Activated T-cell treated with anti-CD3 and anti-CD28 coated beads, Interleukin-2, amount 50 U/mL, for 24 hours (primary cell): ENCODE measurements around the gene CNOT11.

ENCODE experiments used
- DNase-seq: peaks from one replicate; pipeline ENCODE4 v3.0.0-alpha.2; 2020
- H3K27ac Mint-ChIP-seq: 2 replicates; pipeline ENCODE4 v1.8.0; 2020; ENCODE audit warnings: mild to moderate bottlenecking, mixed read lengths
- H3K27me3 Mint-ChIP-seq: 2 replicates; pipeline ENCODE4 v1.8.0; 2020; ENCODE audit warnings: mixed read lengths
- H3K36me3 Mint-ChIP-seq: 2 replicates; pipeline ENCODE4 v1.8.0; 2020; ENCODE audit warnings: low read depth, mixed read lengths
- H3K4me1 Mint-ChIP-seq: 2 replicates; pipeline ENCODE4 v1.8.0; 2020; ENCODE audit warnings: low read depth, mixed read lengths
- H3K4me3 Mint-ChIP-seq: 2 replicates; pipeline ENCODE4 v1.8.0; 2020; ENCODE audit warnings: mild to moderate bottlenecking, moderate library complexity, mixed read lengths
- H3K9me3 Mint-ChIP-seq: 2 replicates; pipeline ENCODE4 v1.8.0; 2020; ENCODE audit warnings: mixed read lengths

Gene CNOT11

DNA sequence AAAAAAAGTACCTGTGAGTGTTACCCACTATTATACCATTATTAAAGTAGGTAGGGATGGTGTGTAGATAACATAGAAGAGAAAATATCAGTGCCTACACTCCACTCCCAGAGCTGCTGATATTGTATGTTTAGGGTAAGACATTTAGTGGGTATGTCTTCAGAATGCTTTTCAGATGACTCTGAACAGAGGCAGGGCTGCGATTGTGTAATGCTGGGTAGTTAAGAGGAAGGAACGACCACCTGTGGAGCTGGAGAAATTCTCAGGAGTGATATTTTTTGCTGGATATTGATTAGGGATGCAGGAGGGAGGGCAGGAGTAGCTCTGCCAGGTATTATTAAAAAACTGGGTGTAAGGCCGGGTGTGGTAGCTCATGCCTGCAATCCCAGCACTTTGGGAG is 2.8 kb downstream of the CNOT11 start:
- H3K4me1 Mint-ChIP-seq: peaks cover 69% of the 10 kb centered on the region
- peak overlapping the region; percentile 65 for H3K27ac Mint-ChIP-seq
- no peak for DNase-seq
- H3K27me3 Mint-ChIP-seq: no peaks in the 10 kb centered on the region
- H3K9me3 Mint-ChIP-seq: no peaks in the 10 kb centered on the region
- H3K36me3 Mint-ChIP-seq: peaks cover 65% of the 10 kb centered on the region
- peak overlapping the region; percentile 15 for H3K4me3 Mint-ChIP-seq

DNA sequence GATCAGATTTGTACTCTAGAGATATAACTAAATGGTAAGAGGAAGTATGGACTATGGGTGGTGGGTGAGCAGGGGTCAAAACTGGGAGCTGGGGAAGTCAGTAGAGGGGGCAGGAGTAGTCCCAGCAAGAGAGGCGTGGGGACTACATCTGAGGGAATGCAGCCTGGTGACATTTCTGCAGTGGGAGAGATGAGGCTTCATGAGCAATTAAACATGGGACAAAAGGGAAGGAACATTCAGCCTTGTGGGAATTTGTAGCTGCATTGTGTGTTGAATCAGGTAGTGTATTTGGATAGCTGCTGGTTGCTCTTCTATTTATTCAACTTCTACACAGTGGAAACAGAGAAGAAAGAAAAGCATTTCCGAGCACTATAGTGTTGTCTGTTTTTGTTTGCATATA is 3.6 kb downstream of the CNOT11 start:
- DNase-seq: no peak
- Mint-ChIP-seq H3K27ac (peak overlapping the region; percentile 65), H3K4me1 (peaks cover 69% of the 10 kb centered on the region), H3K9me3 (no peaks in the 10 kb centered on the region), H3K36me3 (peaks cover 73% of the 10 kb centered on the region), H3K27me3 (no peaks in the 10 kb centered on the region), H3K4me3 (peak overlapping the region; percentile 15)

- peaks cover 85% of the 10 kb centered on the region for H3K36me3 Mint-ChIP-seq
- no peak for DNase-seq
- no peak overlapping the region for H3K4me3 Mint-ChIP-seq
- H3K9me3 Mint-ChIP-seq: no peaks in the 10 kb centered on the region
- peaks cover 66% of the 10 kb centered on the region for H3K4me1 Mint-ChIP-seq
- peak overlapping the region; percentile 47 for H3K27ac Mint-ChIP-seq
- no peaks in the 10 kb centered on the region for H3K27me3 Mint-ChIP-seq
Observed at GRCh38 chr2:101258804-101259203, 6.1 kb downstream of the CNOT11 start.

DNA sequence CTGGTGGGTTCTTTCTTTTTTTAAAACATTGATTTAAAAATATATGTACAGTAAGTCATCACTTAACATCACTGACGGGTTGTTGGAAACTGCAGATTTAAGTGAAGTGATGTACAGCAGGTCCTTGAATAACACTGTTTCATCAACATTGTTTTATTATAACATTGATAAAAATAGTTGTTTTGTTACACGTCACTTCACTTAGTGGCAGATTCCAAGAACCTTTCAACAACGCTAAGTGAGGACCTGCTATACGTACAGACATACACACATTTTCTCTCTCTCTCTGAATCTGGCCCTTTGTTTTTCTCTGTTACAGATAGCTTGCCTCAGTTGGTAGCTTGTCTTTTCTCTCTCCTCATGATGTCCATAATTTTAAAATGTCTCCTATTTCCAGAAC is 9.5 kb downstream of the CNOT11 start:
- Mint-ChIP-seq H3K4me1 (peaks cover 58% of the 10 kb centered on the region), H3K27me3 (no peaks in the 10 kb centered on the region), H3K9me3 (no peaks in the 10 kb centered on the region), H3K27ac (peak overlapping the region; percentile 58), H3K4me3 (no peak overlapping the region), H3K36me3 (peaks cover 86% of the 10 kb centered on the region)
- no peak for DNase-seq

DNA sequence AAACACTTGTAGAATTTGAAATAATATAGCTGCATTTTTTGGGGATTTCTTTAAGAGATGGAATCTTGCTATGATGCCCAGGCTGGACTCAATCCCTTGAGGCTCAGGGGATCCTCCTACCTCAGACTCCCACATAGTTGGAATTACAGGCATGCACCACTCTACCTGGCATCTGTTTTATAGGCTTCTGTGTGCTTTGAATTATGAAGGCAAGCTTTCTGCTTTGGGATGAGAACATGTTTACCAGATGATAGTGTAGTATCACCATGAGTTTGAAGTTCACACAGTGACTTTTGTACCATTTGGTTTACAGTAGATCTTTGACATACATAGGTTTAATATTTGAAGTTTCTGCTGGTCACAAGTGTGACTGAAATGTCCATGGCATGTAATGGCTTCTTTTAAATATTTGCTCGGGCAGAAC is 10.7 kb downstream of the CNOT11 start:
- peak overlapping the region; percentile 4 for H3K27ac Mint-ChIP-seq
- no peak for DNase-seq
- peaks cover 89% of the 10 kb centered on the region for H3K36me3 Mint-ChIP-seq
- H3K4me3 Mint-ChIP-seq: no peak overlapping the region
- peaks cover 57% of the 10 kb centered on the region for H3K4me1 Mint-ChIP-seq
- H3K9me3 Mint-ChIP-seq: no peaks in the 10 kb centered on the region
- H3K27me3 Mint-ChIP-seq: no peaks in the 10 kb centered on the region

- H3K27me3 Mint-ChIP-seq: no peaks in the 10 kb centered on the region
- no peak for DNase-seq
- H3K36me3 Mint-ChIP-seq: peaks cover 89% of the 10 kb centered on the region
- no peaks in the 10 kb centered on the region for H3K9me3 Mint-ChIP-seq
- H3K27ac Mint-ChIP-seq: peak overlapping the region; percentile 81
- H3K4me1 Mint-ChIP-seq: peaks cover 53% of the 10 kb centered on the region
- H3K4me3 Mint-ChIP-seq: no peak overlapping the region
Observed at GRCh38 chr2:101264360-101264939, 11.8 kb downstream of the CNOT11 start.

DNA sequence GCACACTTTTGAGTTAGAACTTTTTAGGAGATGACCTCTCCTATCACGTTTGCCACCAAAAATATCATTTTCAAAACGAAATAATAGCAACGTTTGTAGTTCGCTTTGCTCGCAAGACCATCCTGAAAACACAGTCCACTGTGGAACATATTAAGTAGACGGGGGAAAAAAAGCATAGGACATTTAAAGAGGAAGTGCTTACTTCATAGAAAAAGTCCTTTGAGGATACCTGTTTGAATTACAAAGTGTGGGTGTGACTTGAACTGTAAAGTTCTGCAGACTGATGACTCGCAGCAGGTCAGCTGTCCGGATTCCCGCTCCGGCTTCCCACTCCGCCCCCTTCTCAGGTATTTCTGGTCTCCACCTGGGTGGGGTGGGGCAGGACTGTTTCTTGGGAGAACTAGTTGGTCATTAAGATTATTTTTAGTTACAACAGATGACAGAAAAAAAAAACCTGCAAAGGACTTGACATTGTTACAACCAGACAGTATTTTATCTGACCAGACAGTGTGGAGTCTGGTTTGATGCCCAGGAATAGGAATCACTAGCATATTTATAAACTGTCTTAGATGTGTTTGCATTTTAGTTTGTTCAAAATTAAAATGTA is 13.3 kb downstream of the CNOT11 start:
- Mint-ChIP-seq H3K27me3 (no peaks in the 10 kb centered on the region), H3K4me1 (peaks cover 57% of the 10 kb centered on the region), H3K4me3 (no peak overlapping the region), H3K27ac (peak overlapping the region; percentile 81), H3K36me3 (peaks cover 92% of the 10 kb centered on the region), H3K9me3 (no peaks in the 10 kb centered on the region)
- DNase-seq: no peak

GRCh38 chr2:101267671-101268656 is 15.3 kb downstream of the CNOT11 start:
- peaks cover 69% of the 10 kb centered on the region for H3K4me1 Mint-ChIP-seq
- H3K27ac Mint-ChIP-seq: peak overlapping the region; percentile 85
- no peak overlapping the region for H3K4me3 Mint-ChIP-seq
- H3K9me3 Mint-ChIP-seq: no peaks in the 10 kb centered on the region
- no peak for DNase-seq
- H3K36me3 Mint-ChIP-seq: peaks cover 93% of the 10 kb centered on the region
- H3K27me3 Mint-ChIP-seq: no peaks in the 10 kb centered on the region

DNA sequence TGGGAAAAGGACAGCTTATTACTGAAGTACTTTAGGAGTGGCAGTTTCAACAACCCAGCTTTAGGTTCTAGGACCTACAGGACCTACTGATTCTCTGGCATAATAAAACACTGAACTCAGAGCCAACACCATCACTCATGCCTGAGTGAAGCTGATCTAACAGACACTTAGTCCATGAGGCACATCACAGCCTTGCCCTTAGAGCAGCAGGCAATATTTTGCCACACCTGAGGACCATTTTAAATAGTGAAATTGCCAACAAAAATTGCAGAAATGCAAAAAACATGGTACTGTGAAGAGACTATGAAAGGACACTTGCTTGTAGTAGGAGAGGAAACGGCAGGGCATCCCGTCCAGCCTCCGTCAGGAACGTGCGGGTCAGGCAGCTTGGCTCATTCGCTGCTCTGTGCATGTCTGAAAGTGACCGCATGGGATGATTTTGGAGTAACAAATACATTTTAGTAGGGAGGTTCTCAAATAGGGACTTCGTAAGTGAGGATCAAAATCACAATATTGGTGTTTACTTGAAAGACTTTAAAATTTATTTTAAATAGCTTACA is 18.1 kb downstream of the CNOT11 start:
- Mint-ChIP-seq H3K27me3 (no peaks in the 10 kb centered on the region), H3K9me3 (no peaks in the 10 kb centered on the region), H3K4me3 (no peak overlapping the region), H3K4me1 (peaks cover 62% of the 10 kb centered on the region), H3K27ac (peak overlapping the region; percentile 55), H3K36me3 (peaks cover 87% of the 10 kb centered on the region)
- DNase-seq: no peak

DNA sequence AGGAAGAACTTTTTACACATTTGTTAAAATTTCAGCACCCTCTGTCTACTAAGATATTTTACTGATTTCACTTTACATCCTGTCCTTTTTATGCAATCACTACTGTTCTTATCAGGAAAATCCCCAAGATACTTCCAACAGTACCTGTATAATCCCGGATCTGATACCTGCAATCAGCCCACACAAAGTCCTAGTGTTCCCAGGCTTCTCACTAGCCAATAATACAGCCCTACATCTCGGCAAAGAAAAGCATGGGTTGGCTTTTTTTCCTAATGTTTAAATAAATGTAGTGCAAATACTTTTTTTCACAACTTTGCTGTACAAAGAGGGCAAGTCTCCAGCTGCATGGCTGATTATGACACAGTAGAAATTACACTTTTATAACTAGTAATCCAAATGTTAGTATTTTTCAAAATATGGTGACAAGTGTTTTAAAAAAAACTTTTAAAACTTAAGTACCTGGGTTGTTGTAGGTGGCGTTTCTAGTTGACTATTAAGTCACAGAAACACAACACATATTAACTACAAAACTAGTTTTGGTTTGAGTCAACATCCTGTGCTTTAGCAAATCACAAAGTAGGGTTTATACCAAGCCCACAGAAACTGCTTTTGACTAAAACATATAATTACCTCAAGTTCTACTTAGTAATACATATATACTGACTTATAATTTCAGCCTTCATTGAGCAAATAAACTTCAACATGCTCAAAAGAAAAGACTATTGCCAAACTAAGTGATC is 19.5 kb downstream of the CNOT11 start:
- H3K9me3 Mint-ChIP-seq: no peaks in the 10 kb centered on the region

DNA sequence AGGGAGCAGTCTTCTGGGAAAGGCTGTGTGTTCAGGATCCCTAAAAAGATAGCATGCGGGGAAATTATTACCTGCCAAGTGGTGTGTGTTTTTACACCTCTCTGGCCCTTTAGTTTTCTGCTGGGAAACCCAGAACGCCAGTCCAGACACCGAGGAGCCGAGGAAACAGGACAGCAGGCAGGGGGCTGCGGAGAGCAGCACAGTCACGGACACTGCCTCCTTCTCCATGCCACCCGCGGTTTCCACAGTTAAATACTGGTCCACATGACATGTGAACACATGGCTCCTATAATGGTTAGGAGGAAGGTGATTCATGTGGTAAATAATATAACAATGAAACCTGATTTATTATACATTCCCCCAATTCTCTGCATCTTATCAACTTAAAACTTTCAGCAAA is 20.4 kb downstream of the CNOT11 start:
- DNase-seq: no peak
- H3K4me3 Mint-ChIP-seq: peak overlapping the region; percentile 38
- H3K27ac Mint-ChIP-seq: peak overlapping the region; percentile 93
- H3K4me1 Mint-ChIP-seq: peaks cover 49% of the 10 kb centered on the region
- peaks cover 84% of the 10 kb centered on the region for H3K36me3 Mint-ChIP-seq
- H3K9me3 Mint-ChIP-seq: no peaks in the 10 kb centered on the region
- no peaks in the 10 kb centered on the region for H3K27me3 Mint-ChIP-seq

More for the DNA sequence above, 19.5 kb downstream of the CNOT11 start:
- Mint-ChIP-seq H3K4me3 (peak overlapping the region; percentile 35), H3K4me1 (peaks cover 54% of the 10 kb centered on the region), H3K27me3 (no peaks in the 10 kb centered on the region), H3K27ac (peak overlapping the region; percentile 93), H3K36me3 (peaks cover 84% of the 10 kb centered on the region)
- no peak for DNase-seq

- Mint-ChIP-seq H3K27me3 (no peaks in the 10 kb centered on the region), H3K36me3 (peaks cover 83% of the 10 kb centered on the region), H3K27ac (peak overlapping the region; percentile 59), H3K4me3 (no peak overlapping the region), H3K4me1 (peaks cover 48% of the 10 kb centered on the region), H3K9me3 (no peaks in the 10 kb centered on the region)
- no peak for DNase-seq
Observed at GRCh38 chr2:101274142-101274541, 21.5 kb downstream of the CNOT11 start.

GRCh38 chr2:101277111-101277510 is 24.4 kb downstream of the CNOT11 start:
- no peak for DNase-seq
- H3K36me3 Mint-ChIP-seq: peaks cover 82% of the 10 kb centered on the region

GRCh38 chr2:101278925-101279324 is 26.2 kb downstream of the CNOT11 start:
- DNase-seq: no peak
- no peaks in the 10 kb centered on the region for H3K27me3 Mint-ChIP-seq
- H3K36me3 Mint-ChIP-seq: peaks cover 83% of the 10 kb centered on the region
- H3K4me3 Mint-ChIP-seq: no peak overlapping the region
- H3K27ac Mint-ChIP-seq: peak overlapping the region; percentile 75
- H3K4me1 Mint-ChIP-seq: peaks cover 36% of the 10 kb centered on the region
- no peaks in the 10 kb centered on the region for H3K9me3 Mint-ChIP-seq

More at GRCh38 chr2:101277111-101277510, 24.4 kb downstream of the CNOT11 start:
- peaks cover 42% of the 10 kb centered on the region for H3K4me1 Mint-ChIP-seq
- no peak overlapping the region for H3K4me3 Mint-ChIP-seq
- no peaks in the 10 kb centered on the region for H3K9me3 Mint-ChIP-seq
- H3K27ac Mint-ChIP-seq: no peak overlapping the region
- no peaks in the 10 kb centered on the region for H3K27me3 Mint-ChIP-seq
